ENCODE measurements around the gene ARSI.

The ARSI gene

DNA sequence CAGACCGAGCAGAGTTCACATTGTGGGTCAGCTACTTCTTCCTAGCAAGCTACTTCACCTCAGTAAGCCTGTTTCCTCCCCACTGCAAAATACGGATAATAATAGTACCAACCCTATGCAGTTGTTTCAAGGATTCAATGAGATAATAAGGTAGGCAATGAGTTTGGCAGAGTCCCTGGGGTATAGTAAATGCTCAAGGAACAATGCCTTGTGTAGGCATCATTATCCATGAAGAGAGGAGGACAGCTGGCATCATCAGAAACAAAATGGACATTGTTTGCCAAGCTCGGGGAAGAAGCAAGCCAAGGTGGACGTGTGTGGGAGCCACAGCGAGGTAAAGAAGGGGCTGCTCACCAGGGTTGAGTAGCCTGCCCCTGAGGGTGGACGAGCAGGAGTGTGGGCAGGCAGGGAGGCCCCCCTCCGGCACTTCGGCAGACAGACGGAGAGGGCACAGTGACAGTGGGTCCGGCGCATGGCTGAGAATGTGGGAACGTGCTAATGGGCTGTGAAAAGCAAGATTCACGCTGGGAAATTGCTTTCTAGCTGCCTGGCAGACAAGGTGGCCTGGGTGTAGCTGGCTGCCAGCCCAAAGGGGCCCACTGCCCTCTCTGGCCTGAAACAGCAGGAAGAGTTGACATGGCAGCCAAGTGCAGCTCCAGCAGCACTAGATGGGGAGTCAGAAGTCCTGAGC, 23.2 kb downstream of the ARSI start:
- no peak overlapping the region for H2AFZ ChIP-seq (ENCODE audit: low read length)

GRCh38 chr5:150278916-150279315, 23.8 kb downstream of the ARSI start:
- Histone ChIP-seq H3K79me1 (ENCODE audit: low read depth, low read length) (no peaks in the 10 kb centered on the region), H3K27ac (replicated peaks; ENCODE audit: low read length) (no peak overlapping the region), H2BK12ac (ENCODE audit: low read length) (peak overlapping the region; percentile 91), H3K9ac (ENCODE audit: low read depth, low read length, poor library complexity) (no peak overlapping the region), H3K36me3 (replicated peaks in 1 of 2; ENCODE audit: control insufficient read depth in 2 of 2, insufficient read depth in 2 of 2, low read length in 2 of 2) (no peaks in the 10 kb centered on the region), H3K9me3 (replicated peaks in 1 of 2; ENCODE audit: control insufficient read depth in 2 of 2, insufficient read depth in 1 of 2, low read depth in 1 of 2, low read length in 2 of 2) (no peaks in the 10 kb centered on the region), H4K91ac (ENCODE audit: low read depth, low read length, poor library complexity) (peak overlapping the region; percentile 40), H3K4me1 (ENCODE audit: control insufficient read depth in 2 of 2, insufficient read depth in 1 of 2, low read depth in 1 of 2, low read length in 2 of 2) (peaks cover 8 to 16% of the 10 kb centered on the region in 2 donors), H2BK5ac (ENCODE audit: low read length) (no peak overlapping the region), H2AK5ac (ENCODE audit: low read depth, low read length) (peak overlapping the region; percentile 74), H3K14ac (ENCODE audit: low read length) (peak overlapping the region; percentile 92), H2BK120ac (ENCODE audit: low read depth, low read length) (no peak overlapping the region), H3K4ac (ENCODE audit: low read length) (no peak overlapping the region), H3K23ac (ENCODE audit: low read depth, low read length, poor library complexity) (no peak overlapping the region), H3K4me2 (ENCODE audit: insufficient read depth, low read length, poor library complexity, severe bottlenecking) (no peak overlapping the region), H3K27me3 (ENCODE audit: control insufficient read depth in 3 of 3, insufficient read depth in 3 of 3, low read depth in 1 of 3, low read length in 3 of 3) (no peaks in the 10 kb centered on the region), H4K8ac (ENCODE audit: low read depth, low read length) (no peak overlapping the region), H2BK15ac (ENCODE audit: low read length) (peak overlapping the region; percentile 87), H3K4me3 (ENCODE audit: low read length in 2 of 2) (no peak overlapping the region), H3K18ac (ENCODE audit: low read length) (peak overlapping the region; percentile 84), H2AFZ (ENCODE audit: low read length) (no peak overlapping the region)
- no CpG with 5 or more reads among the region's 6 CpGs for WGBS, 2 donors (ENCODE audit: extremely low coverage in 2 of 2, insufficient read length in 2 of 2, insufficient replicate concordance in 1 of 2)
- DNase-seq (ENCODE audit: low spot score) = no peak

More for the DNA sequence above, 23.2 kb downstream of the ARSI start:
- WGBS, 2 donors (ENCODE audit: extremely low coverage in 2 of 2, insufficient read length in 2 of 2, insufficient replicate concordance in 1 of 2) = no CpG with 5 or more reads among the region's 13 CpGs
- H3K36me3 ChIP-seq (replicated peaks in 1 of 2; ENCODE audit: control insufficient read depth in 2 of 2, insufficient read depth in 2 of 2, low read length in 2 of 2) = no peaks in the 10 kb centered on the region
- peak overlapping the region; percentile 30 for H2BK12ac ChIP-seq (ENCODE audit: low read length)
- DNase-seq (ENCODE audit: low spot score) = no peak
- no peak overlapping the region for H3K9ac ChIP-seq (ENCODE audit: low read depth, low read length, poor library complexity)
- no peak overlapping the region for H2BK15ac ChIP-seq (ENCODE audit: low read length)
- H3K4me3 ChIP-seq (ENCODE audit: low read length in 2 of 2) = no peak overlapping the region
- no peak overlapping the region for H2AK5ac ChIP-seq (ENCODE audit: low read depth, low read length)
- no peaks in the 10 kb centered on the region for H3K27me3 ChIP-seq (ENCODE audit: control insufficient read depth in 3 of 3, insufficient read depth in 3 of 3, low read depth in 1 of 3, low read length in 3 of 3)
- H3K9me3 ChIP-seq (replicated peaks in 1 of 2; ENCODE audit: control insufficient read depth in 2 of 2, insufficient read depth in 1 of 2, low read depth in 1 of 2, low read length in 2 of 2) = no peaks in the 10 kb centered on the region
- no peak overlapping the region for H4K8ac ChIP-seq (ENCODE audit: low read depth, low read length)
- no peaks in the 10 kb centered on the region for H3K79me1 ChIP-seq (ENCODE audit: low read depth, low read length)
- peak overlapping the region; percentile 24 for H3K18ac ChIP-seq (ENCODE audit: low read length)
- H2BK120ac ChIP-seq (ENCODE audit: low read depth, low read length) = no peak overlapping the region
- no peak overlapping the region for H3K4ac ChIP-seq (ENCODE audit: low read length)
- H3K4me2 ChIP-seq (ENCODE audit: insufficient read depth, low read length, poor library complexity, severe bottlenecking) = no peak overlapping the region
- peaks cover 12 to 19% of the 10 kb centered on the region in 2 donors for H3K4me1 ChIP-seq (ENCODE audit: control insufficient read depth in 2 of 2, insufficient read depth in 1 of 2, low read depth in 1 of 2, low read length in 2 of 2)
- peak overlapping the region; percentile 13 for H3K23ac ChIP-seq (ENCODE audit: low read depth, low read length, poor library complexity)
- peak overlapping the region; percentile 60 for H3K14ac ChIP-seq (ENCODE audit: low read length)
- H3K27ac ChIP-seq (replicated peaks; ENCODE audit: low read length) = no peak overlapping the region
- H4K91ac ChIP-seq (ENCODE audit: low read depth, low read length, poor library complexity) = no peak overlapping the region
- H2BK5ac ChIP-seq (ENCODE audit: low read length) = no peak overlapping the region

- WGBS, 2 donors (ENCODE audit: extremely low coverage in 2 of 2, insufficient read length in 2 of 2, insufficient replicate concordance in 1 of 2) = no CpG with 5 or more reads among the region's 7 CpGs
- H3K4ac ChIP-seq (ENCODE audit: low read length) = no peak overlapping the region
- no peak overlapping the region for H2BK120ac ChIP-seq (ENCODE audit: low read depth, low read length)
- H3K18ac ChIP-seq (ENCODE audit: low read length) = peak overlapping the region; percentile 84
- H3K79me1 ChIP-seq (ENCODE audit: low read depth, low read length) = no peaks in the 10 kb centered on the region
- no peaks in the 10 kb centered on the region for H3K9me3 ChIP-seq (replicated peaks in 1 of 2; ENCODE audit: control insufficient read depth in 2 of 2, insufficient read depth in 1 of 2, low read depth in 1 of 2, low read length in 2 of 2)
- no peak overlapping the region for H3K4me2 ChIP-seq (ENCODE audit: insufficient read depth, low read length, poor library complexity, severe bottlenecking)
- H2BK5ac ChIP-seq (ENCODE audit: low read length) = no peak overlapping the region
- no peaks in the 10 kb centered on the region for H3K27me3 ChIP-seq (ENCODE audit: control insufficient read depth in 3 of 3, insufficient read depth in 3 of 3, low read depth in 1 of 3, low read length in 3 of 3)
- H3K4me3 ChIP-seq (ENCODE audit: low read length in 2 of 2) = no peak overlapping the region
- no peaks in the 10 kb centered on the region for H3K36me3 ChIP-seq (replicated peaks in 1 of 2; ENCODE audit: control insufficient read depth in 2 of 2, insufficient read depth in 2 of 2, low read length in 2 of 2)
- H4K8ac ChIP-seq (ENCODE audit: low read depth, low read length) = no peak overlapping the region
- no peak overlapping the region for H2BK12ac ChIP-seq (ENCODE audit: low read length)
- no peak overlapping the region for H3K9ac ChIP-seq (ENCODE audit: low read depth, low read length, poor library complexity)
- no peak overlapping the region for H3K14ac ChIP-seq (ENCODE audit: low read length)
- H3K4me1 ChIP-seq (ENCODE audit: control insufficient read depth in 2 of 2, insufficient read depth in 1 of 2, low read depth in 1 of 2, low read length in 2 of 2) = peaks cover 8 to 16% of the 10 kb centered on the region in 2 donors
- H4K91ac ChIP-seq (ENCODE audit: low read depth, low read length, poor library complexity) = no peak overlapping the region
- H2AFZ ChIP-seq (ENCODE audit: low read length) = no peak overlapping the region
- H3K27ac ChIP-seq (replicated peaks; ENCODE audit: low read length) = no peak overlapping the region
- H3K23ac ChIP-seq (ENCODE audit: low read depth, low read length, poor library complexity) = no peak overlapping the region
- H2AK5ac ChIP-seq (ENCODE audit: low read depth, low read length) = peak overlapping the region; percentile 74
- no peak for DNase-seq (ENCODE audit: low spot score)
- H2BK15ac ChIP-seq (ENCODE audit: low read length) = peak overlapping the region; percentile 87
Measured at GRCh38 chr5:150278046-150278730, 24.5 kb downstream of the ARSI start.

DNA sequence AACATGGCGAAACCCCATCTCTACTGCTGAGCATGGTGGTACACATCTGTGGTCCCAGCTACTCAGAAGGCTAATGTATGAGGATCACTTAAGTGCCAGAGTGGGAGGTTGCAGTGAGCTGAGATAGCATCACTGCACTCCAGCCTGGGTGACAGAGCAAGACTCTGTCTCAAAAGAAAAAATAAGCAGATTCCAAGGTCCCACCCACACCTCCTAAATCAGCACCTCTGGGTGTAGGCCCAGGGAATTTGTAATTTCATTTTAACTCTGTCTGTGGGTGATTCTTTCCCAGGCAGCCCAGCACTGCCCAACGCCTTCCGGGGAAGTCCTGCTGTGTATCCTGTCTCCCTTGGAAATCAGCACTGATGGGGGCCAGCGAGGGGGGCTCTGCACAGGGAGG, 25.7 kb downstream of the ARSI start:
- Histone ChIP-seq H3K27me3 (ENCODE audit: control insufficient read depth in 3 of 3, insufficient read depth in 3 of 3, low read depth in 1 of 3, low read length in 3 of 3) (no peaks in the 10 kb centered on the region), H3K79me1 (ENCODE audit: low read depth, low read length) (no peaks in the 10 kb centered on the region), H3K4ac (ENCODE audit: low read length) (no peak overlapping the region), H3K4me2 (ENCODE audit: insufficient read depth, low read length, poor library complexity, severe bottlenecking) (no peak overlapping the region), H3K36me3 (replicated peaks in 1 of 2; ENCODE audit: control insufficient read depth in 2 of 2, insufficient read depth in 2 of 2, low read length in 2 of 2) (no peaks in the 10 kb centered on the region), H2BK120ac (ENCODE audit: low read depth, low read length) (no peak overlapping the region), H4K91ac (ENCODE audit: low read depth, low read length, poor library complexity) (no peak overlapping the region), H3K23ac (ENCODE audit: low read depth, low read length, poor library complexity) (no peak overlapping the region), H3K4me3 (ENCODE audit: low read length in 2 of 2) (no peak overlapping the region), H3K9ac (ENCODE audit: low read depth, low read length, poor library complexity) (no peak overlapping the region), H2BK15ac (ENCODE audit: low read length) (no peak overlapping the region), H2BK12ac (ENCODE audit: low read length) (no peak overlapping the region), H2AK5ac (ENCODE audit: low read depth, low read length) (no peak overlapping the region), H3K18ac (ENCODE audit: low read length) (no peak overlapping the region), H2AFZ (ENCODE audit: low read length) (no peak overlapping the region), H3K4me1 (ENCODE audit: control insufficient read depth in 2 of 2, insufficient read depth in 1 of 2, low read depth in 1 of 2, low read length in 2 of 2) (peaks cover 8 to 16% of the 10 kb centered on the region in 2 donors), H3K14ac (ENCODE audit: low read length) (no peak overlapping the region), H2BK5ac (ENCODE audit: low read length) (no peak overlapping the region), H4K8ac (ENCODE audit: low read depth, low read length) (no peak overlapping the region), H3K9me3 (replicated peaks in 1 of 2; ENCODE audit: control insufficient read depth in 2 of 2, insufficient read depth in 1 of 2, low read depth in 1 of 2, low read length in 2 of 2) (no peaks in the 10 kb centered on the region), H3K27ac (replicated peaks; ENCODE audit: low read length) (no peak overlapping the region)
- no peak for DNase-seq (ENCODE audit: low spot score)
- no CpG with 5 or more reads among the region's 4 CpGs for WGBS, 2 donors (ENCODE audit: extremely low coverage in 2 of 2, insufficient read length in 2 of 2, insufficient replicate concordance in 1 of 2)

Data from neuronal stem cell (in vitro differentiated cells).